PFSK-1 (cell line): ENCODE data around the gene LRRC32.

Experiments
- FOXP2 ChIP-seq: optimal IDR thresholded peaks from 2 replicates; pipeline ENCODE3; 2011; ENCODE audit warnings: borderline replicate concordance, control low read depth, inconsistent platforms; ENCODE audit not compliant: insufficient read depth; ENCODE audit errors: extremely low read length, extremely low read depth
- POLR2AphosphoS5 ChIP-seq: IDR thresholded peaks from 2 replicates; pipeline ENCODE4 v1.6.1; 2012; ENCODE audit warnings: low read depth, mild to moderate bottlenecking, control low read depth, low read length, moderate library complexity
- REST ChIP-seq, 2 experiments: IDR thresholded peaks; 2 replicates each; pipeline versions ENCODE4 v1.6.1 to v1.8.0; 2011 to 2012; ENCODE audit warnings: low read depth in 2 of 2, low read length in 2 of 2, control low read depth in 1 of 2, inconsistent platforms in 1 of 2, mild to moderate bottlenecking in 1 of 2, moderate library complexity in 1 of 2; ENCODE audit not compliant: insufficient read depth in 1 of 2
- SIN3A ChIP-seq: IDR thresholded peaks from 2 replicates; pipeline ENCODE4 v1.6.1; 2012; ENCODE audit warnings: mild to moderate bottlenecking, low read length, moderate library complexity, borderline replicate concordance; ENCODE audit not compliant: insufficient read depth
- TAF1 ChIP-seq: IDR thresholded peaks from 2 replicates; pipeline ENCODE4 v1.6.1; 2012; ENCODE audit warnings: low read length, control low read depth, borderline replicate concordance; ENCODE audit not compliant: insufficient read depth

LRRC32 gene

GRCh38 chr11:76708972-76709660 is 38.6 kb upstream of the LRRC32 start:
- TF ChIP-seq SIN3A (no peak), TAF1 (no peak), REST (IDR thresholded peaks at IDR 0.05; ENCODE audit: insufficient read depth in 1 of 2, low read depth in 2 of 2, low read length in 2 of 2) (no peak)

GRCh38 chr11:76707293-76707825 is 36.8 kb upstream of the LRRC32 start:
- no peak for TF ChIP-seq SIN3A
- no peak for TF ChIP-seq FOXP2
- no peak for TF ChIP-seq POLR2AphosphoS5
- TF ChIP-seq TAF1, result no peak
- TF ChIP-seq REST (IDR thresholded peaks at IDR 0.05; ENCODE audit: insufficient read depth in 1 of 2, low read depth in 2 of 2, low read length in 2 of 2), result no peak

- TF ChIP-seq TAF1 (no peak), SIN3A (no peak)
Measured at GRCh38 chr11:76706667-76707066, 36.1 kb upstream of the LRRC32 start.

- TF ChIP-seq FOXP2, result no peak
Measured at GRCh38 chr11:76705826-76706225, 35.3 kb upstream of the LRRC32 start.

GRCh38 chr11:76704171-76704948 is 33.8 kb upstream of the LRRC32 start:
- TF ChIP-seq POLR2AphosphoS5 (no peak), TAF1 (no peak), SIN3A (no peak), REST (IDR thresholded peaks at IDR 0.05; ENCODE audit: insufficient read depth in 1 of 2, low read depth in 2 of 2, low read length in 2 of 2) (no peak), FOXP2 (no peak)

GRCh38 chr11:76703707-76704106 is 33.2 kb upstream of the LRRC32 start:
- no peak for TF ChIP-seq SIN3A
- no peak for TF ChIP-seq POLR2AphosphoS5
- no peak for TF ChIP-seq REST (IDR thresholded peaks at IDR 0.05; ENCODE audit: insufficient read depth in 1 of 2, low read depth in 2 of 2, low read length in 2 of 2)
- TF ChIP-seq TAF1, result no peak
- TF ChIP-seq FOXP2, result no peak
